Measurements from ENCODE around the gene LRRC45.

LRRC45 gene

GRCh38 chr17:82020572-82021106, 2.5 kb upstream of the LRRC45 start:
- no peak for DNase-seq

- DNase-seq: peak in 2 of 3 experiments; percentile 36 to 55
Observed at GRCh38 chr17:82021107-82021899, 1.8 kb upstream of the LRRC45 start.

GRCh38 chr17:82021900-82022309, 1.2 kb upstream of the LRRC45 start:
- peak in 1 of 3 experiments; percentile 45 for DNase-seq

- DNase-seq: no peak
Observed at GRCh38 chr17:82022310-82022980, 660 bp upstream of the LRRC45 start, which contains the start of gene CENPX. Gene CENPX (minus strand): TSS chr17:82022878. CDS start chr17:82022861, 17 bp downstream.

- DNase-seq: peak in 2 of 3 experiments; percentile 29 to 86
Observed at GRCh38 chr17:82023447-82024241, 539 bp downstream of the LRRC45 start.

- no peak for DNase-seq
Observed at GRCh38 chr17:82024859-82025258, 1.8 kb downstream of the LRRC45 start.

GRCh38 chr17:82025401-82026107, 2.4 kb downstream of the LRRC45 start:
- no peak for DNase-seq

- DNase-seq: no peak
Observed at GRCh38 chr17:82028246-82028645, 5.1 kb downstream of the LRRC45 start.

- DNase-seq: no peak
Observed at GRCh38 chr17:82028966-82029365, 5.9 kb downstream of the LRRC45 start.

- DNase-seq: no peak
Observed at GRCh38 chr17:82029391-82029790, 6.3 kb downstream of the LRRC45 start.

- DNase-seq: peak in 1 of 3 experiments; percentile 51
Observed at GRCh38 chr17:82029990-82030469, 6.9 kb downstream of the LRRC45 start.

GRCh38 chr17:82030470-82031302, 7.6 kb downstream of the LRRC45 start:
- DNase-seq: peak; percentile 79 to 86 (median 83)

GRCh38 chr17:82031303-82031884, 8.3 kb downstream of the LRRC45 start, which contains the start of gene RAC3:
Gene RAC3 (plus strand): TSS chr17:82031678. CDS start chr17:82031762, 84 bp downstream.
- peak; percentile 42 to 84 (median 54) for DNase-seq

GRCh38 chr17:82031885-82032627, 9.0 kb downstream of the LRRC45 start:
- DNase-seq: peak; percentile 36 to 44 (median 37)

- DNase-seq: no peak
Observed at GRCh38 chr17:82033359-82034085, 10.4 kb downstream of the LRRC45 start.

- no peak for DNase-seq
Observed at GRCh38 chr17:82034371-82035011, 11.4 kb downstream of the LRRC45 start.

- DNase-seq: no peak
Observed at GRCh38 chr17:82035488-82035887, 12.4 kb downstream of the LRRC45 start.

GRCh38 chr17:82035956-82036633, 13.0 kb downstream of the LRRC45 start:
- no peak for DNase-seq
